HAP-1 (cell line): ENCODE measurements around the gene GCNT4.

ENCODE experiments used
- DNase-seq, 2 experiments: peaks; one replicate each; pipeline ENCODE4 v3.0.0-alpha.2; 2016 to 2020; ENCODE audit warnings: low spot score in 2 of 2
- H3K27me3 ChIP-seq: fragments of 250-450 bp; sonication (Bioruptor Pico); 2 replicates; pipeline ENCODE4 v1.5.1; 2020; ENCODE audit warnings: low read depth, mild to moderate bottlenecking, moderate library complexity
- H3K36me3 ChIP-seq: fragments of 250-450 bp; sonication (Bioruptor Pico); replicated peaks from 2 replicates; pipeline ENCODE4 v1.5.1; 2020; ENCODE audit warnings: mild to moderate bottlenecking
- H3K4me1 ChIP-seq: fragments of 250-450 bp; sonication (Bioruptor Pico); 2 replicates; pipeline ENCODE4 v1.5.1; 2020; ENCODE audit warnings: mild to moderate bottlenecking
- H3K4me3 ChIP-seq: fragments of 250-450 bp; sonication (Bioruptor Pico); 2 replicates; pipeline ENCODE4 v1.5.1; 2020; ENCODE audit warnings: mild to moderate bottlenecking, moderate library complexity
- H3K9me3 ChIP-seq: fragments of 250-450 bp; sonication (Bioruptor Pico); 2 replicates; pipeline ENCODE4 v1.5.1; 2020; ENCODE audit warnings: mild to moderate bottlenecking, moderate library complexity
- in situ Hi-C: fragments of 300-500 bp; cut with MboI; formaldehyde crosslinking; loops from 3 replicates; pipeline ENCODE4 v1.14.3; 2020; ENCODE audit warnings: low sequenced_read_pairs, inconsistent platforms, mixed read lengths

Gene GCNT4

GRCh38 chr5:75059912-75060545 is 7.7 kb upstream of the GCNT4 start:
- Histone ChIP-seq H3K27me3 (no peaks in the 10 kb centered on the region), H3K4me3 (no peak overlapping the region), H3K36me3 (no peaks in the 10 kb centered on the region), H3K9me3 (no peaks in the 10 kb centered on the region), H3K4me1 (no peaks in the 10 kb centered on the region)
- in situ Hi-C loops, result no loop called here
- DNase-seq, result no peak

- in situ Hi-C loops, result no loop called here
- Histone ChIP-seq H3K4me3 (no peak overlapping the region), H3K36me3 (no peaks in the 10 kb centered on the region), H3K9me3 (no peaks in the 10 kb centered on the region), H3K27me3 (no peaks in the 10 kb centered on the region), H3K4me1 (peaks cover 6% of the 10 kb centered on the region)
- DNase-seq, result no peak
Observed at GRCh38 chr5:75058986-75059535, 6.7 kb upstream of the GCNT4 start.

- in situ Hi-C loops, result no loop called here
- H3K36me3 ChIP-seq, result no peaks in the 10 kb centered on the region
Observed at GRCh38 chr5:75057561-75057960, 5.2 kb upstream of the GCNT4 start.

GRCh38 chr5:75055727-75056144 is 3.4 kb upstream of the GCNT4 start:
- in situ Hi-C loops, result no loop called here
- no peak overlapping the region for H3K4me3 ChIP-seq
- no peaks in the 10 kb centered on the region for H3K9me3 ChIP-seq
- no peaks in the 10 kb centered on the region for H3K27me3 ChIP-seq
- H3K4me1 ChIP-seq, result peaks cover 8% of the 10 kb centered on the region
- DNase-seq, result no peak
- H3K36me3 ChIP-seq, result no peaks in the 10 kb centered on the region

More at GRCh38 chr5:75057561-75057960, 5.2 kb upstream of the GCNT4 start:
- Histone ChIP-seq H3K27me3 (no peaks in the 10 kb centered on the region), H3K4me1 (peaks cover 8% of the 10 kb centered on the region), H3K4me3 (no peak overlapping the region), H3K9me3 (no peaks in the 10 kb centered on the region)
- DNase-seq, result no peak

GRCh38 chr5:75054134-75054930 is 2.0 kb upstream of the GCNT4 start:
- Histone ChIP-seq H3K4me3 (peak overlapping the region; percentile 53), H3K36me3 (no peaks in the 10 kb centered on the region), H3K4me1 (peaks cover 8% of the 10 kb centered on the region), H3K9me3 (no peaks in the 10 kb centered on the region), H3K27me3 (no peaks in the 10 kb centered on the region)
- in situ Hi-C loops, result loop anchor here (5.0 kb wide), 1 partner anchor 283 kb away; the partner anchor contains the start of gene HMGCR
- DNase-seq, result peak in 1 of 2 experiments; percentile 26

- peak; percentile 34 to 67 for DNase-seq
- H3K4me1 ChIP-seq, result peaks cover 8% of the 10 kb centered on the region
- peak overlapping the region; percentile 53 for H3K4me3 ChIP-seq
- H3K9me3 ChIP-seq, result no peaks in the 10 kb centered on the region
- H3K27me3 ChIP-seq, result no peaks in the 10 kb centered on the region
- H3K36me3 ChIP-seq, result no peaks in the 10 kb centered on the region
- in situ Hi-C loops, result loop anchor here (5.0 kb wide), 1 partner anchor 284 kb away; the partner anchor contains the start of gene HMGCR
Observed at GRCh38 chr5:75053304-75054133, 1.2 kb upstream of the GCNT4 start.

GRCh38 chr5:75053054-75053303 is 621 bp upstream of the GCNT4 start:
- in situ Hi-C loops, result loop anchor here (5.0 kb wide), 1 partner anchor 284 kb away; the partner anchor contains the start of gene HMGCR
- Histone ChIP-seq H3K27me3 (no peaks in the 10 kb centered on the region), H3K4me1 (peaks cover 8% of the 10 kb centered on the region), H3K9me3 (no peaks in the 10 kb centered on the region), H3K36me3 (no peaks in the 10 kb centered on the region), H3K4me3 (peak overlapping the region; percentile 53)
- DNase-seq, result no peak

- H3K4me1 ChIP-seq, result peaks cover 8% of the 10 kb centered on the region
- in situ Hi-C loops, result loop anchor here (5.0 kb wide), 1 partner anchor 286 kb away; the partner anchor contains the start of gene HMGCR
- H3K27me3 ChIP-seq, result no peaks in the 10 kb centered on the region
- H3K9me3 ChIP-seq, result no peaks in the 10 kb centered on the region
- no peaks in the 10 kb centered on the region for H3K36me3 ChIP-seq
- H3K4me3 ChIP-seq, result no peak overlapping the region; the same call in 1 of the 2 replicates
- no peak for DNase-seq
Observed at GRCh38 chr5:75051217-75051751, 1.1 kb downstream of the GCNT4 start.

- no peak overlapping the region for H3K4me3 ChIP-seq
- no peaks in the 10 kb centered on the region for H3K36me3 ChIP-seq
- H3K27me3 ChIP-seq, result no peaks in the 10 kb centered on the region
- peaks cover 8% of the 10 kb centered on the region for H3K4me1 ChIP-seq
- H3K9me3 ChIP-seq, result no peaks in the 10 kb centered on the region
- in situ Hi-C loops, result loop anchor here (5.0 kb wide), 1 partner anchor 287 kb away; the partner anchor contains the start of gene HMGCR
- DNase-seq, result peak in 1 of 2 experiments; percentile 67
Observed at GRCh38 chr5:75050415-75050814, 1.9 kb downstream of the GCNT4 start.

- DNase-seq, result peak; percentile 60 to 77
- H3K9me3 ChIP-seq, result no peaks in the 10 kb centered on the region
- in situ Hi-C loops, result loop anchor here (5.0 kb wide), 1 partner anchor 288 kb away; the partner anchor contains the start of gene HMGCR
- H3K4me3 ChIP-seq, result no peak overlapping the region
- H3K36me3 ChIP-seq, result no peaks in the 10 kb centered on the region
- peaks cover 8% of the 10 kb centered on the region for H3K4me1 ChIP-seq
- no peaks in the 10 kb centered on the region for H3K27me3 ChIP-seq
Observed at GRCh38 chr5:75049456-75050351, 2.7 kb downstream of the GCNT4 start.

- DNase-seq, result no peak
- H3K27me3 ChIP-seq, result no peaks in the 10 kb centered on the region
- in situ Hi-C loops, result no loop called here
- no peaks in the 10 kb centered on the region for H3K9me3 ChIP-seq
- no peaks in the 10 kb centered on the region for H3K36me3 ChIP-seq
- no peak overlapping the region for H3K4me3 ChIP-seq
- H3K4me1 ChIP-seq, result no peaks in the 10 kb centered on the region; the same call in 1 of the 2 replicates
Observed at GRCh38 chr5:75048457-75048953, 3.9 kb downstream of the GCNT4 start.

- H3K4me3 ChIP-seq, result no peak overlapping the region
- no peaks in the 10 kb centered on the region for H3K9me3 ChIP-seq
- no peaks in the 10 kb centered on the region for H3K36me3 ChIP-seq
- H3K27me3 ChIP-seq, result no peaks in the 10 kb centered on the region
- no peaks in the 10 kb centered on the region; the same call in 1 of the 2 replicates for H3K4me1 ChIP-seq
- no peak for DNase-seq
- in situ Hi-C loops, result no loop called here
Observed at GRCh38 chr5:75047356-75047755, 5.0 kb downstream of the GCNT4 start.
